Ectodermal cell (in vitro differentiated cells): ENCODE results near the gene APLNR.

Experiments
- H3K27ac ChIP-seq: 2 replicates; pipeline ENCODE4 v1.7.0; 2013; ENCODE audit warnings: mild to moderate bottlenecking, low read depth, low read length; ENCODE audit not compliant: insufficient read depth, poor library complexity, severe bottlenecking
- H3K27me3 ChIP-seq: 2 replicates; pipeline ENCODE4 v1.7.0; 2013; ENCODE audit warnings: mild to moderate bottlenecking, low read length; ENCODE audit not compliant: insufficient read depth, control insufficient read depth, poor library complexity, severe bottlenecking
- H3K36me3 ChIP-seq: one replicate; pipeline ENCODE4 v1.7.0; 2013; ENCODE audit warnings: low read length; ENCODE audit not compliant: control insufficient read depth, insufficient read depth
- H3K4me1 ChIP-seq: one replicate; pipeline ENCODE4 v1.7.0; 2013; ENCODE audit warnings: low read length; ENCODE audit not compliant: control insufficient read depth, insufficient read depth
- H3K4me3 ChIP-seq: 2 replicates; pipeline ENCODE4 v1.7.0; 2013; ENCODE audit warnings: low read depth, low read length, control low read depth; ENCODE audit not compliant: insufficient read depth
- H3K9me3 ChIP-seq: 2 replicates; pipeline ENCODE4 v1.7.0; 2013; ENCODE audit warnings: mild to moderate bottlenecking, low read length, moderate library complexity; ENCODE audit not compliant: control insufficient read depth
- WGBS, 2 experiments: methylation state at CpG; one replicate each; pipeline ENCODE4 v1.1.7; 2013; ENCODE audit warnings: missing lambda C conversion rate in 2 of 2; 5-methylcytosine and 5-hydroxymethylcytosine counted together

The APLNR gene

DNA sequence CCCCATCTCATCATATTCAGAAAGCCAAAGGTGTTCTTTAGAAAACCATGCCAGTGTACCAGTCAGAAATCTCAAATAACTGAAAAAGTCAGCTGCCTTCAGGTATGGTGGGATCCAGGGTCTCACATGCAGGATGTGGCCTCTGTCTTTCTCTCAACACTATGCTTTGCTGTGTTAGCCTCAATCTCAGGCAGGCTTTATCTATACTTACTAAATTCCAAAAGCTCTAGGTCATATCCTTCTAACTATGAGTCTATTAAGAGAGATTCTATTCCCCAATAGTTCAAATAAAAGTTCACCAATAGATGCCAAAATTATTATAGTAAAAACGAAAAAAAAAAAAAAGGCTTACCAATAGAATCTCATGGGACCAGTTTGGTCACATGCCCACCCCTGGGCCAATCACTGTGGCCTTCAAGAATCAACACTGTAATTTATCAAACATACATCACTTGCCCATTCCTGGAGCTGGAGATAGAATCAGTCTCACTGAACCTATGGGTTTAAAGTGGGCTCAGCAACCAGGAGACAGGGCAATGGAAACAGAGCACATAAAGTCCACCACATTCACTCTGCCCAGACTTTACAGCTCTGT is 38.0 kb upstream of the APLNR start:
- no peaks in the 10 kb centered on the region for H3K4me1 ChIP-seq
- no peak overlapping the region for H3K27ac ChIP-seq
- 50 to 100% methylated on average over 1 of the region's 1 CpG for WGBS, 2 experiments
- H3K27me3 ChIP-seq: peaks cover 5% of the 10 kb centered on the region
- no peaks in the 10 kb centered on the region for H3K36me3 ChIP-seq
- H3K9me3 ChIP-seq: no peaks in the 10 kb centered on the region
- no peak overlapping the region for H3K4me3 ChIP-seq

- no peak overlapping the region for H3K27ac ChIP-seq
- no peaks in the 10 kb centered on the region for H3K36me3 ChIP-seq
- H3K4me1 ChIP-seq: no peaks in the 10 kb centered on the region
- no peak overlapping the region for H3K4me3 ChIP-seq
- 91 to 92% methylated on average over 4 of the region's 4 CpGs for WGBS, 2 experiments
- H3K27me3 ChIP-seq: peaks cover 5% of the 10 kb centered on the region
- no peaks in the 10 kb centered on the region for H3K9me3 ChIP-seq
These were observed 36.5 kb upstream of the APLNR start for GRCh38 chr11:57273448-57274058.

DNA sequence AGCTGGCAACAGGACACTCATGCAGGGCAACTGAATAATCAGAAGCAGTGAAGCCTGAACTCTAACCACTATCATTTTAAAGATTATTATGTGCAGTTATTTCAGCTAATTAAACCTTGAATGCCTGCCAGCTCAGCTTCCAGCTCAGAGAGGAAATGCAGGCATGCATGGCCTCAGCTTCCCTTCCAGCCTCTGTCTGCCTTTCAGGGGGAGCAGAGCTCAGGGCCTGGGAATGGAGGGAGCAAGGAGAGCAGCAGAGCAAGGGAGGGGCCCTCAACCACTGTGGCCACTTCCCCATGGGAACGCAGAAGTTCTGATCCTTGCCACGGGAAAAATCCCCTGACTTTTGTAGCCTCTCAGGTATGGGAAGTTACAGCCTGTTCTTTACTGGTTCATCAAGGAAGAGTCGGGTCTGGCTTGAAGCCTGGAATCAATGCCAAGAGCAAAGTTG is 32.5 kb upstream of the APLNR start:
- Histone ChIP-seq H3K36me3 (no peaks in the 10 kb centered on the region), H3K27ac (no peak overlapping the region), H3K9me3 (peaks cover 3% of the 10 kb centered on the region), H3K27me3 (no peaks in the 10 kb centered on the region), H3K4me1 (no peaks in the 10 kb centered on the region), H3K4me3 (no peak overlapping the region)
- WGBS, 2 experiments: 67 to 68% methylated on average over 3 of the region's 3 CpGs

- peaks cover 3% of the 10 kb centered on the region for H3K9me3 ChIP-seq
- H3K36me3 ChIP-seq: no peaks in the 10 kb centered on the region
- H3K27ac ChIP-seq: no peak overlapping the region
- no peaks in the 10 kb centered on the region for H3K4me1 ChIP-seq
- no peaks in the 10 kb centered on the region for H3K27me3 ChIP-seq
- no peak overlapping the region for H3K4me3 ChIP-seq
These were observed 29.1 kb upstream of the APLNR start for GRCh38 chr11:57266157-57266556.

GRCh38 chr11:57263351-57263750 is 26.3 kb upstream of the APLNR start:
- WGBS, 2 experiments: 62 to 64% methylated on average over 7 of the region's 7 CpGs
- peaks cover 5% of the 10 kb centered on the region for H3K9me3 ChIP-seq
- no peak overlapping the region for H3K27ac ChIP-seq

GRCh38 chr11:57262157-57262556 is 25.1 kb upstream of the APLNR start:
- H3K4me3 ChIP-seq: no peak overlapping the region
- H3K27me3 ChIP-seq: no peaks in the 10 kb centered on the region
- peaks cover 6% of the 10 kb centered on the region for H3K9me3 ChIP-seq
- H3K4me1 ChIP-seq: no peaks in the 10 kb centered on the region
- 71 to 73% methylated on average over 4 of the region's 4 CpGs for WGBS, 2 experiments
- no peaks in the 10 kb centered on the region for H3K36me3 ChIP-seq
- no peak overlapping the region for H3K27ac ChIP-seq

More at GRCh38 chr11:57263351-57263750, 26.3 kb upstream of the APLNR start:
- H3K27me3 ChIP-seq: no peaks in the 10 kb centered on the region
- no peak overlapping the region for H3K4me3 ChIP-seq
- no peaks in the 10 kb centered on the region for H3K4me1 ChIP-seq
- no peaks in the 10 kb centered on the region for H3K36me3 ChIP-seq

- H3K4me3 ChIP-seq: no peak overlapping the region
- peaks cover 3% of the 10 kb centered on the region for H3K9me3 ChIP-seq
- no peaks in the 10 kb centered on the region for H3K4me1 ChIP-seq
- H3K27me3 ChIP-seq: no peaks in the 10 kb centered on the region
- no peak overlapping the region for H3K27ac ChIP-seq
- 88 to 89% methylated on average over 5 of the region's 5 CpGs for WGBS, 2 experiments
- no peaks in the 10 kb centered on the region for H3K36me3 ChIP-seq
These were observed 24.1 kb upstream of the APLNR start for GRCh38 chr11:57260937-57261783.

DNA sequence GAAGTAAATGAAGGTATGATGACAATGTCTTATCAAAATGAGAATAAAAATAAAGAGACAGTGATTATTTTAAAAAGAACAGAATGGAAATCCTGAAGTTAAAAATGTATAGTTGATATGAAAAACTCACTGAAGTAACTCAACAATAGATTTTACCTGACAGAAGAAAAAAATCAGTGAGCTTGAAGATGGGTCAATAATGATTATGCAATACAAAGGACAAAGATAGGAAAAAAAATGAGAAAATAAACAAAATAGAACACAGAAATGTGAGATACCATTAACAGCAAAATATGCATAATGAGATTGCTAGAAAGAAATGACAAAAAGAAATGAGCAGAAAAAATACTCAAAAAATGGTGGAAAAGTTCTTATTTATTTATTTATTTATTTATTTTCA is 19.1 kb upstream of the APLNR start:
- no peaks in the 10 kb centered on the region for H3K4me1 ChIP-seq
- H3K27me3 ChIP-seq: no peaks in the 10 kb centered on the region
- peaks cover 3% of the 10 kb centered on the region for H3K9me3 ChIP-seq
- no peaks in the 10 kb centered on the region for H3K36me3 ChIP-seq
- H3K4me3 ChIP-seq: no peak overlapping the region
- no peak overlapping the region for H3K27ac ChIP-seq

- peaks cover 3% of the 10 kb centered on the region for H3K9me3 ChIP-seq
- H3K27me3 ChIP-seq: no peaks in the 10 kb centered on the region
- H3K4me3 ChIP-seq: no peak overlapping the region
- H3K4me1 ChIP-seq: no peaks in the 10 kb centered on the region
- 56 to 83% methylated on average over 1 of the region's 1 CpG for WGBS, 2 experiments
- no peaks in the 10 kb centered on the region for H3K36me3 ChIP-seq
- no peak overlapping the region for H3K27ac ChIP-seq
These were observed 18.6 kb upstream of the APLNR start for GRCh38 chr11:57255618-57256017.

DNA sequence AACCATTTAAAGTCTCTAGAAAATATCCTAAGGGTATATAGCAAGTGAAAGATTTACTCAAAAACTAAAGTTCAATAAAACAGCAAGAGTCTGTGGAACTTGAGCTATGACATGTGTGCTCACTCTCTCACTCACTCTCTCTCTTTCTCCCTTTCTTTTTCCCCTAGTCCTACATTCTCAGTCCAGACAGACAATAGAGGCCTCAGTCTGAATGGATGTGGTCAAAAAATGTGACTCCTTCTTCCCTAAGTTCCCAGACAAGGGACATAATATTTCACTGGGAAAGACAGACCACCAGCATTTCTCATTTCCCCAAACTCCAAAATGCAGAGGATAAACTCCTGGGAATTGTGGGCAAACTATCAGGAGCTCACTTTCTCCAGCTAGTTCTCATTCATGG is 17.6 kb upstream of the APLNR start:
- no peak overlapping the region for H3K27ac ChIP-seq
- no peaks in the 10 kb centered on the region for H3K27me3 ChIP-seq
- no peaks in the 10 kb centered on the region for H3K36me3 ChIP-seq
- no peaks in the 10 kb centered on the region for H3K4me1 ChIP-seq
- H3K4me3 ChIP-seq: no peak overlapping the region
- peaks cover 3% of the 10 kb centered on the region for H3K9me3 ChIP-seq
